ACC112 (cell line): ENCODE data around the gene CAPN13.

Experiments
- H2AFZ ChIP-seq: fragments of 200-600 bp; sonication (generic); one replicate; pipeline ENCODE4 v1.6.0; 2017; ENCODE audit warnings: antibody characterized with exemption, low read length; ENCODE audit not compliant: unreplicated experiment
- H3K27ac ChIP-seq: fragments of 200-600 bp; sonication (generic); 2 replicates; pipeline ENCODE4 v1.5.1; 2014; ENCODE audit warnings: low read depth, mild to moderate bottlenecking, antibody characterized with exemption, low read length, moderate library complexity
- H3K27me3 ChIP-seq: fragments of 200-600 bp; sonication (generic); 2 replicates; pipeline ENCODE4 v1.6.1; 2014; ENCODE audit warnings: mild to moderate bottlenecking, antibody characterized with exemption, low read length, moderate library complexity, mixed read lengths; ENCODE audit not compliant: insufficient read depth
- H3K36me3 ChIP-seq: fragments of 200-600 bp; sonication (generic); 2 replicates; pipeline ENCODE4 v1.6.1; 2016; ENCODE audit warnings: mild to moderate bottlenecking, antibody characterized with exemption, low read length, moderate library complexity, mixed read lengths; ENCODE audit not compliant: insufficient read depth
- H3K4me1 ChIP-seq: fragments of 200-600 bp; sonication (generic); one replicate; pipeline ENCODE4 v1.6.1; 2016; ENCODE audit warnings: low read length, mixed read lengths; ENCODE audit not compliant: insufficient read depth, unreplicated experiment, control insufficient read depth
- H3K4me3 ChIP-seq: fragments of 200-600 bp; sonication (generic); 2 replicates; pipeline ENCODE4 v1.5.1; 2014; ENCODE audit warnings: mild to moderate bottlenecking, low read depth, low read length
- H3K79me2 ChIP-seq: fragments of 200-600 bp; sonication (generic); one replicate; pipeline ENCODE4 v1.6.0; 2016; ENCODE audit warnings: low read length; ENCODE audit not compliant: control insufficient read depth, unreplicated experiment, insufficient read depth

Gene CAPN13

DNA sequence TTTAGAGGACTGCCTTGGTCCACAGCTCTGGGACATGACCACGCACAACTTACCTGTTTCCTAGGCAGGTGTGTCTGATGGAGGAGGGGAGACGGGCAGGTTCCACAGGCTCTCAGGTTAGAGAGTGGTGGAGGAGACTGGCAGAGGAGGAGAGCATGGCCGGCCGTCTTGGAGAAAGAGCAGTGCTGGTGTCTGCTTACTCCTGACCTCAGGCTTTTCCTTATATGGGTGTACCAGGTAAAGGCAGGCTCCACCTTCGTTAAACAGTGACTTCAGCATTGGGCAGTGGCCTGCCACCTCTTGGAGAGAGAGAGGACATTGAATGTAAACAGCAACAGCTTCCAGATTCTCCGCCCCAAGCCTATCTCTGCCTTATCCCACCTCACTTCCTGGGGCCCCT is at the start of gene CAPN13:
Gene CAPN13, minus strand, starts transcription at position 198 of the 400 bp plus-strand sequence. CDS start 20,121 bp downstream, outside the sequence.
- no peaks in the 10 kb centered on the region for H3K4me1 ChIP-seq
- H3K4me3 ChIP-seq: no peak within 1 kb of the TSS
- no peaks in the 10 kb centered on the region for H3K36me3 ChIP-seq
- no peaks in the 10 kb centered on the region for H3K27me3 ChIP-seq
- no peak within 1 kb of the TSS for H2AFZ ChIP-seq
- H3K79me2 ChIP-seq: no peaks in the 10 kb centered on the region
- no peak within 1 kb of the TSS for H3K27ac ChIP-seq

GRCh38 chr2:30847841-30848240 is 40.6 kb upstream of the CAPN13 start:
- Histone ChIP-seq H3K4me1 (no peaks in the 10 kb centered on the region), H2AFZ (no peak overlapping the region), H3K79me2 (no peaks in the 10 kb centered on the region), H3K27ac (no peak overlapping the region), H3K27me3 (no peaks in the 10 kb centered on the region), H3K36me3 (no peaks in the 10 kb centered on the region), H3K4me3 (no peak overlapping the region)

DNA sequence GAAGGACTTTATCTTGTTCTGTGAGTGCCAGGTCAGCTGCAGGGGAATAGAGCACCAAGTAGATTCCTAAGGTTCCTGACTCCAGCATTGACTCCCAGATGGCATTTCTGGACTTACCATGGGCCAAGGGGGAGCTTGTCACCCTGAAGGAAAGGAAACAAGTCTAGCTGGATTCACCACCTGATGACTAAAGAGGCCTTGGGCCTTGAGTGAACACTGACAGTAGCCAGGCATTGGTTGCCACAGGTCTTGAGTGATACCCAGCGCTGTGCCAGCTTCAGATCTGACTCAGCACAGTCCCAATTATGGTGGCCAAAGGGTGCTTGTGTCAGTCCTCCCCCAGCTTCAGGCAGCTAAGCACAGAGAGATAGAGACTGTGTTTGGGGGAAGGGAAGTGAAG is 40.1 kb upstream of the CAPN13 start:
- Histone ChIP-seq H3K4me3 (no peak overlapping the region), H3K27ac (no peak overlapping the region), H3K27me3 (no peaks in the 10 kb centered on the region), H2AFZ (no peak overlapping the region), H3K79me2 (no peaks in the 10 kb centered on the region), H3K36me3 (no peaks in the 10 kb centered on the region), H3K4me1 (no peaks in the 10 kb centered on the region)

GRCh38 chr2:30828586-30828985 is 21.3 kb upstream of the CAPN13 start:
- Histone ChIP-seq H3K4me1 (no peaks in the 10 kb centered on the region), H3K27me3 (no peaks in the 10 kb centered on the region), H3K79me2 (no peaks in the 10 kb centered on the region), H3K4me3 (no peak overlapping the region), H3K27ac (no peak overlapping the region), H3K36me3 (no peaks in the 10 kb centered on the region), H2AFZ (no peak overlapping the region)

GRCh38 chr2:30826916-30827315 is 19.7 kb upstream of the CAPN13 start:
- Histone ChIP-seq H3K4me1 (no peaks in the 10 kb centered on the region), H3K27ac (no peak overlapping the region), H2AFZ (no peak overlapping the region), H3K79me2 (no peaks in the 10 kb centered on the region), H3K27me3 (no peaks in the 10 kb centered on the region), H3K4me3 (no peak overlapping the region), H3K36me3 (no peaks in the 10 kb centered on the region)

- Histone ChIP-seq H3K4me1 (no peaks in the 10 kb centered on the region), H2AFZ (no peak overlapping the region), H3K36me3 (no peaks in the 10 kb centered on the region), H3K79me2 (no peaks in the 10 kb centered on the region), H3K27me3 (no peaks in the 10 kb centered on the region), H3K4me3 (no peak overlapping the region), H3K27ac (no peak overlapping the region)
Observed at GRCh38 chr2:30826481-30826880, 19.2 kb upstream of the CAPN13 start.

GRCh38 chr2:30823452-30823851 is 16.2 kb upstream of the CAPN13 start:
- Histone ChIP-seq H3K4me3 (no peak overlapping the region), H3K27me3 (no peaks in the 10 kb centered on the region), H3K36me3 (no peaks in the 10 kb centered on the region), H3K79me2 (no peaks in the 10 kb centered on the region), H3K4me1 (no peaks in the 10 kb centered on the region), H2AFZ (no peak overlapping the region), H3K27ac (no peak overlapping the region)

DNA sequence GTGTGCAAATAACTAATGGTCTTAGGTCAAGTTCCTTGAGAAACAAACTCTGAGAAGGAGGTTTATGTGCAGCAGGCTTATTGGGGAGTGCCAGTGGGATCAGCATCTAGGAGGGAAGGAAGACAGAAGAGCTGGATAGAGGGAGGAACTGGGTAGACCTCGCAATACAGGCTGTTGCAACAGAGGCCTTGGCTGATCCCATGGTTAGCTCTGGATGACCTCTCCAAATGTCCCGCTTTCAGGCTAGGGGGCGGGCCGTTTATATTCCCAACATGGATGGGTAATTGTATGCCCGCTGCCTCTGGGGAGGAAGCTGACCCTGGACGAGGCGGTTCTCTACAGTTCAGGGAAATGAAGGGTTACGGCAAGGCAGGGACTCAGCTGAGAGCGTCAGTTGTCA is 14.7 kb upstream of the CAPN13 start:
- no peaks in the 10 kb centered on the region for H3K36me3 ChIP-seq
- no peak overlapping the region for H3K4me3 ChIP-seq
- no peak overlapping the region for H2AFZ ChIP-seq
- H3K79me2 ChIP-seq: no peaks in the 10 kb centered on the region
- H3K27me3 ChIP-seq: no peaks in the 10 kb centered on the region
- no peaks in the 10 kb centered on the region for H3K4me1 ChIP-seq
- no peak overlapping the region for H3K27ac ChIP-seq

DNA sequence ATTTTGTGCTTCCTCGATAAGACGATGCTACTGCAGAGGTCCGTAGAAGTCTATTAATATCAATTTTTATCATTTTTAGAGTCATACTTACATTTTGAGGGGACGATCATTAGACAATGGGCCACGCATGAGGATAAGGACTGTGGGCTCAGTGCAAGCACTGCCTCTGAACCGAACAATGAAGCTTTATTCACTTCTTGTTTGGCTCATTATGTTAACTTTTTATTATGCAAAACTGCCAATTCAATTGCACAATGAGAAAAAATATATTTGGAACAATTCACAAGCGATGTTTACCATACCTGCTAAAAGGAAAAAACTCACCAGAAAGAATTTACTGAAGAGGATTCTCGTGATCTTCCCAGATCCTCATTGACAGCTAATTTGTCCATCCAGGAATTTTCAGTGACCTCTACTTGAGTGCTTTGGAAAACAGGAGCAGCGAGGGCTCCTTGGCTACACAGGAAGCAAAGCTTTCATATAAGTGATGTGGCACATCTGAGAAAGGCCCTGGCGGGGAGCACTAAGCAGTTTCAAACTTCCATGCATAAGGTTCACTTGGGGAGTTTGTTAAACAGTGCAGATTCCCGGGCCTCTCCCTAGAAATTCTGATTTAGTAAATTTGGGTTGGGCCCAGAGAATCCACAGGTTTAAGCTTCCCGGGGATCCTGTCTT is 13.3 kb upstream of the CAPN13 start:
- no peak overlapping the region for H3K4me3 ChIP-seq
- H3K36me3 ChIP-seq: no peaks in the 10 kb centered on the region
- no peak overlapping the region for H3K27ac ChIP-seq
- H3K4me1 ChIP-seq: no peaks in the 10 kb centered on the region
- no peaks in the 10 kb centered on the region for H3K27me3 ChIP-seq
- no peak overlapping the region for H2AFZ ChIP-seq
- no peaks in the 10 kb centered on the region for H3K79me2 ChIP-seq

- H3K4me1 ChIP-seq: no peaks in the 10 kb centered on the region
- H3K36me3 ChIP-seq: no peaks in the 10 kb centered on the region
- H3K27ac ChIP-seq: no peak overlapping the region
- no peak overlapping the region for H3K4me3 ChIP-seq
- no peak overlapping the region for H2AFZ ChIP-seq
- no peaks in the 10 kb centered on the region for H3K79me2 ChIP-seq
- H3K27me3 ChIP-seq: no peaks in the 10 kb centered on the region
Observed at GRCh38 chr2:30809938-30810337, 2.7 kb upstream of the CAPN13 start.

DNA sequence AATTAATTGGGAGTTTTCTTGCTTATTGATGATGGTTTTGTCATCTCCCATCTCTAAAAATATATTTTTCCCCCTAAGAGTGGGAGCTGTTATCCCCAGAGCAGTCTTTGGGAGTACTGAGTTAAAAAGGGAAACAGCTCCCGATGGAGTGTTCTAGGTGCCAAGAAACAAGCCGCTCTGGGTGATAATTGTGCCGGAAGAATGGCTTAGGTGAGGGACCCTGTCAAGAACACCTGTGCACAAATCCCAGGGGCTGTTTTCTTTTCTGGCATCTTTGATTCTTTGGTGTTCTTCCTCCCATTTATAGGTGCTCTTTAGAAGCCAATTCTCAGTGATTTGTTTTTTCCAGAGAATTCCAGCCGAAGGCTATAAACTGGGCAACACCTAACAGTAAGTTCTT is 1.4 kb upstream of the CAPN13 start:
- no peak overlapping the region for H3K27ac ChIP-seq
- H3K4me3 ChIP-seq: no peak overlapping the region
- no peaks in the 10 kb centered on the region for H3K4me1 ChIP-seq
- no peaks in the 10 kb centered on the region for H3K36me3 ChIP-seq
- no peak overlapping the region for H2AFZ ChIP-seq
- H3K27me3 ChIP-seq: no peaks in the 10 kb centered on the region
- H3K79me2 ChIP-seq: no peaks in the 10 kb centered on the region
